HEK293T (cell line): Measurements from ENCODE around the gene MAP4K4.

Experiments used
- BHLHE40 ChIP-seq: fragments of 450-650 bp; IDR thresholded peaks from 2 replicates; pipeline ENCODE4 v1.6.1; 2016; ENCODE audit warnings: mild to moderate bottlenecking, moderate library complexity, borderline replicate concordance
- CTBP1 ChIP-seq: fragments of 450-650 bp; IDR thresholded peaks from 2 replicates; pipeline ENCODE4 v1.6.1; 2016; ENCODE audit warnings: borderline replicate concordance
- FOXA1 ChIP-seq: fragments of 450-650 bp; IDR thresholded peaks from 2 replicates; pipeline ENCODE4 v1.6.1; 2016; ENCODE audit warnings: mild to moderate bottlenecking
- FOXK2 ChIP-seq: fragments of 450-650 bp; IDR thresholded peaks from 2 replicates; pipeline ENCODE4 v1.6.1; 2016; ENCODE audit warnings: mild to moderate bottlenecking
- FOXM1 ChIP-seq: fragments of 450-650 bp; IDR thresholded peaks from 2 replicates; pipeline ENCODE4 v1.6.1; 2017; ENCODE audit warnings: mild to moderate bottlenecking, borderline replicate concordance
- HDGF ChIP-seq: fragments of 450-650 bp; IDR thresholded peaks from 2 replicates; pipeline ENCODE4 v1.6.1; 2017; ENCODE audit warnings: antibody characterized with exemption, borderline replicate concordance
- LEF1 ChIP-seq: fragments of 450-650 bp; IDR thresholded peaks from 2 replicates; pipeline ENCODE4 v1.6.1; 2017; ENCODE audit warnings: mild to moderate bottlenecking, borderline replicate concordance
- NFRKB ChIP-seq: fragments of 450-650 bp; IDR thresholded peaks from 2 replicates; pipeline ENCODE4 v1.6.1; 2016; ENCODE audit warnings: mild to moderate bottlenecking, moderate library complexity
- SP1 ChIP-seq: fragments of 450-650 bp; IDR thresholded peaks from 2 replicates; pipeline ENCODE4 v1.6.1; 2017
- SUZ12 ChIP-seq: fragments of 450-650 bp; IDR thresholded peaks from 2 replicates; pipeline ENCODE4 v1.6.1; 2016; ENCODE audit warnings: mild to moderate bottlenecking

DNA sequence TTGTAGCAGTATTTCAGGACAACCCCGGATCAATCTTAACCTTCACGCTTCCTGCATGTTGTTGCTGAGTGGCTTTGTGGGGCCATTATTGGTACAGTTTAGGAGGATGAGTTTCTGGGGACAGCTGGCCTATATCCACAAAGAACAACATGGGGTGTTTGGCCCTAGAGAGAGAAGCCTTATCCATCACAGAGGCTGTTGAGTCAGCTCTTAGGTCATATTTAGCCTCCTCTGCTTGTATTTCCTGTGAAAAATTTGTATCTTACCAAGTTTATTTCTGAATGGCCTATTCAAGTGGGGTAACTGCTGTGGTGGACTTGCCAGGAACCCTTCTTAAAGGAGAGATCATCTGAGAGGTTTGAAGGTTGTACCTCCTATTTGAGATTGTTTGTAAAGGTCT lies 77.6 kb downstream of the MAP4K4 start:
- TF ChIP-seq FOXA1 (no peak), SP1 (no peak), NFRKB (no peak), LEF1 (no peak), HDGF (no peak), BHLHE40 (no peak), FOXK2 (no peak), SUZ12 (no peak), FOXM1 (no peak), CTBP1 (no peak)
